ENCODE data around the gene PIGH.

DNA sequence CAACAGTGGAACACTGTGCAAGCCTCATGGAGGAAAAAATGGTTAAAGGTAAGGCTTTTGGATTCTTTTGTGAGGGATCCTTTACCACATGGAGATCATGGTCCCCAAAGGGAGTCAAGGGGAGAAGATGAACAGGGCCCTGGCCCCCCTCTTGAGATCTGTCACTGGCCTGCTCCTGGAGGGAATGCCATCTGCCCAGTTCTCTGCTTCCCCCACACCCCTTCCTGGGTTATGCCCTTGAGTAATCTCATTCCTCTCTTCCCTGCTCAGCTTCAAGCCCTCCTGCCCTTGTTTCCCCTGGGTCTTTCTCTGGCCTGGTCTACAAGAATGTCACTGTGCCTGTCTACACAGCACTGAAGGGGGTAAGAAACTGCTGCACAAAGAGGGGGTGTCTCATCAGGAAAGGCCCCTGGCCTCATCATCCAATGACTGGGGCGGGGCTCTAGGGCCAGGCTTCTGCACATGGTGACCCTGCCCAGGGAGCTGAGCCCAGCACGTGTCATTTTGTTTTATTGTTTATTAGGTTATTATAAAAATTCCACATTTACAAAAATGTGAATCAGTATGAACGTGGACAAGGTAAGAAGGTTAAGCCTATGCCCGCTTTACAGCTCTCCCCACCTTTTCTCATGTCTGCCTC lies 30.3 kb downstream of the PIGH start:
- TF ChIP-seq, protein P1, sequence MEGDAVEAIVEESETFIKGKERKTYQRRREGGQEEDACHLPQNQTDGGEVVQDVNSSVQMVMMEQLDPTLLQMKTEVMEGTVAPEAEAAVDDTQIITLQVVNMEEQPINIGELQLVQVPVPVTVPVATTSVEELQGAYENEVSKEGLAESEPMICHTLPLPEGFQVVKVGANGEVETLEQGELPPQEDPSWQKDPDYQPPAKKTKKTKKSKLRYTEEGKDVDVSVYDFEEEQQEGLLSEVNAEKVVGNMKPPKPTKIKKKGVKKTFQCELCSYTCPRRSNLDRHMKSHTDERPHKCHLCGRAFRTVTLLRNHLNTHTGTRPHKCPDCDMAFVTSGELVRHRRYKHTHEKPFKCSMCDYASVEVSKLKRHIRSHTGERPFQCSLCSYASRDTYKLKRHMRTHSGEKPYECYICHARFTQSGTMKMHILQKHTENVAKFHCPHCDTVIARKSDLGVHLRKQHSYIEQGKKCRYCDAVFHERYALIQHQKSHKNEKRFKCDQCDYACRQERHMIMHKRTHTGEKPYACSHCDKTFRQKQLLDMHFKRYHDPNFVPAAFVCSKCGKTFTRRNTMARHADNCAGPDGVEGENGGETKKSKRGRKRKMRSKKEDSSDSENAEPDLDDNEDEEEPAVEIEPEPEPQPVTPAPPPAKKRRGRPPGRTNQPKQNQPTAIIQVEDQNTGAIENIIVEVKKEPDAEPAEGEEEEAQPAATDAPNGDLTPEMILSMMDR (IDR thresholded peaks at IDR 0.05; ENCODE audit: poor library complexity) = no peak
- TF ChIP-seq EZH2 (IDR thresholded peaks at IDR 0.05; ENCODE audit: borderline replicate concordance) (no peak), EZH2phosphoT487 (IDR thresholded peaks at IDR 0.05; ENCODE audit: low read depth, severe bottlenecking, unreplicated experiment) (no peak)

Measured in hepatocyte (in vitro differentiated cells).